Nephron progenitor cell (in vitro differentiated cells): ENCODE measurements around the gene ITGA6.

Source experiments
- DNase-seq: peaks from one replicate; pipeline ENCODE4 v3.0.0; 2021
- H3K27ac Mint-ChIP-seq: 2 replicates; pipeline ENCODE4 v1.8.0; 2021; ENCODE audit warnings: mild to moderate bottlenecking, moderate library complexity, mixed read lengths
- H3K27me3 Mint-ChIP-seq: 2 replicates; pipeline ENCODE4 v1.8.0; 2021; ENCODE audit warnings: mild to moderate bottlenecking, low read depth, mixed read lengths; ENCODE audit not compliant: poor library complexity
- H3K36me3 Mint-ChIP-seq: 2 replicates; pipeline ENCODE4 v1.8.0; 2021; ENCODE audit warnings: low read depth, mixed read lengths
- H3K4me1 Mint-ChIP-seq: 2 replicates; pipeline ENCODE4 v1.8.0; 2021; ENCODE audit warnings: mixed read lengths
- H3K4me3 Mint-ChIP-seq: 2 replicates; pipeline ENCODE4 v1.8.0; 2021; ENCODE audit warnings: mild to moderate bottlenecking, moderate library complexity, mixed read lengths
- H3K9me3 Mint-ChIP-seq: 2 replicates; pipeline ENCODE4 v1.8.0; 2021; ENCODE audit warnings: mild to moderate bottlenecking, moderate library complexity, mixed read lengths
- CTCF ChIP-seq: fragments of 200-600 bp; sonication (generic); IDR thresholded peaks from 2 replicates; pipeline ENCODE4 v1.5.0; 2021; ENCODE audit warnings: antibody characterized with exemption

Gene ITGA6

GRCh38 chr2:172489681-172490080, 62.3 kb downstream of the ITGA6 start:
- H3K9me3 Mint-ChIP-seq, result no peaks in the 10 kb centered on the region
- DNase-seq, result no peak
- peak overlapping the region; percentile 45 for H3K27ac Mint-ChIP-seq
- H3K4me1 Mint-ChIP-seq, result peaks cover 6% of the 10 kb centered on the region
- peaks cover 4% of the 10 kb centered on the region for H3K27me3 Mint-ChIP-seq
- H3K36me3 Mint-ChIP-seq, result peaks cover 25% of the 10 kb centered on the region
- TF ChIP-seq CTCF, result no peak
- no peak overlapping the region for H3K4me3 Mint-ChIP-seq

GRCh38 chr2:172496160-172496608, 68.8 kb downstream of the ITGA6 start:
- no peak for TF ChIP-seq CTCF
- DNase-seq, result no peak
- no peaks in the 10 kb centered on the region for H3K9me3 Mint-ChIP-seq
- H3K4me3 Mint-ChIP-seq, result no peak overlapping the region
- no peaks in the 10 kb centered on the region for H3K4me1 Mint-ChIP-seq
- peaks cover 37% of the 10 kb centered on the region for H3K36me3 Mint-ChIP-seq
- peaks cover 4% of the 10 kb centered on the region for H3K27me3 Mint-ChIP-seq
- H3K27ac Mint-ChIP-seq, result no peak overlapping the region

- no peak overlapping the region for H3K4me3 Mint-ChIP-seq
- peaks cover 21% of the 10 kb centered on the region for H3K9me3 Mint-ChIP-seq
- no peak overlapping the region for H3K27ac Mint-ChIP-seq
- no peak for DNase-seq
- H3K27me3 Mint-ChIP-seq, result peaks cover 7% of the 10 kb centered on the region
- TF ChIP-seq CTCF, result no peak
- H3K4me1 Mint-ChIP-seq, result no peaks in the 10 kb centered on the region
- peaks cover 49% of the 10 kb centered on the region for H3K36me3 Mint-ChIP-seq
Observed at GRCh38 chr2:172507199-172507598, 79.8 kb downstream of the ITGA6 start.

- Mint-ChIP-seq H3K27me3 (peaks cover 7% of the 10 kb centered on the region), H3K4me1 (no peaks in the 10 kb centered on the region), H3K4me3 (no peak overlapping the region), H3K27ac (no peak overlapping the region), H3K36me3 (peaks cover 67% of the 10 kb centered on the region), H3K9me3 (peaks cover 49% of the 10 kb centered on the region)
- TF ChIP-seq CTCF, result no peak
- no peak for DNase-seq
Observed at GRCh38 chr2:172510088-172510487, 82.7 kb downstream of the ITGA6 start.

- H3K9me3 Mint-ChIP-seq, result peaks cover 54% of the 10 kb centered on the region
- no peak overlapping the region for H3K27ac Mint-ChIP-seq
- H3K36me3 Mint-ChIP-seq, result peaks cover 67% of the 10 kb centered on the region
- no peak overlapping the region for H3K4me3 Mint-ChIP-seq
- TF ChIP-seq CTCF, result no peak
- DNase-seq, result no peak
- no peaks in the 10 kb centered on the region for H3K4me1 Mint-ChIP-seq
- peaks cover 7% of the 10 kb centered on the region for H3K27me3 Mint-ChIP-seq
Observed at GRCh38 chr2:172510548-172510947, 83.2 kb downstream of the ITGA6 start.

GRCh38 chr2:172512810-172513523, 85.6 kb downstream of the ITGA6 start:
- DNase-seq, result no peak
- Mint-ChIP-seq H3K27ac (no peak overlapping the region), H3K9me3 (peaks cover 74% of the 10 kb centered on the region), H3K4me3 (no peak overlapping the region), H3K27me3 (peaks cover 4% of the 10 kb centered on the region), H3K36me3 (peaks cover 60% of the 10 kb centered on the region), H3K4me1 (no peaks in the 10 kb centered on the region)
- no peak for TF ChIP-seq CTCF
